ENCODE data around the gene ANO10.
A peak's percentile ranks its signal among the peaks of the same experiment; 100 is the strongest.
"Not testable (repeated sequence)": the region's sequence is repeated elsewhere in the genome, so short reads cannot be mapped to it uniquely, and the experiment has no call there.

ANO10 gene

GRCh38 chr3:43477600-43477999 lies 144.2 kb downstream of the ANO10 start:
- DNase-seq (ENCODE audit: low read depth), result peak; percentile 41

GRCh38 chr3:43473737-43474136 lies 148.1 kb downstream of the ANO10 start:
- DNase-seq (ENCODE audit: low read depth), result no peak

GRCh38 chr3:43473244-43473643 lies 148.6 kb downstream of the ANO10 start:
- no peak for DNase-seq (ENCODE audit: low read depth)

- DNase-seq (ENCODE audit: low read depth), result no peak
Observed at GRCh38 chr3:43468133-43468532, 153.7 kb downstream of the ANO10 start.

- DNase-seq (ENCODE audit: low read depth), result no peak
Observed at GRCh38 chr3:43465109-43465508, 156.7 kb downstream of the ANO10 start.

GRCh38 chr3:43462566-43462965 lies 159.2 kb downstream of the ANO10 start:
- DNase-seq (ENCODE audit: low read depth), result not testable (repeated sequence)

GRCh38 chr3:43461345-43461744 lies 160.5 kb downstream of the ANO10 start:
- no peak for DNase-seq (ENCODE audit: low read depth)

- DNase-seq (ENCODE audit: low read depth), result not testable (repeated sequence)
Observed at GRCh38 chr3:43457038-43457437, 164.8 kb downstream of the ANO10 start.

- no peak for DNase-seq (ENCODE audit: low read depth)
Observed at GRCh38 chr3:43455233-43455632, 166.6 kb downstream of the ANO10 start.

- no peak for DNase-seq (ENCODE audit: low read depth)
Observed at GRCh38 chr3:43453981-43454380, 167.8 kb downstream of the ANO10 start.

GRCh38 chr3:43451670-43452254 lies 170.0 kb downstream of the ANO10 start:
- DNase-seq (ENCODE audit: low read depth), result no peak

- DNase-seq (ENCODE audit: low read depth), result no peak
Observed at GRCh38 chr3:43448098-43448497, 173.7 kb downstream of the ANO10 start.

- DNase-seq (ENCODE audit: low read depth), result no peak
Observed at GRCh38 chr3:43445820-43446219, 176.0 kb downstream of the ANO10 start.

- DNase-seq (ENCODE audit: low read depth), result no peak
Observed at GRCh38 chr3:43442872-43443395, 178.9 kb downstream of the ANO10 start.

GRCh38 chr3:43436507-43437140 lies 185.2 kb downstream of the ANO10 start:
- no peak for DNase-seq (ENCODE audit: low read depth)

GRCh38 chr3:43435706-43436105 lies 186.1 kb downstream of the ANO10 start:
- DNase-seq (ENCODE audit: low read depth), result no peak

- no peak for DNase-seq (ENCODE audit: low read depth)
Observed at GRCh38 chr3:43434431-43434830, 187.4 kb downstream of the ANO10 start.

GRCh38 chr3:43432462-43432861 lies 189.3 kb downstream of the ANO10 start:
- no peak for DNase-seq (ENCODE audit: low read depth)

- DNase-seq (ENCODE audit: low read depth), result no peak
Observed at GRCh38 chr3:43426388-43426787, 195.4 kb downstream of the ANO10 start.

GRCh38 chr3:43425829-43426228 lies 196.0 kb downstream of the ANO10 start:
- DNase-seq (ENCODE audit: low read depth), result no peak

- no peak for DNase-seq (ENCODE audit: low read depth)
Observed at GRCh38 chr3:43423639-43424038, 198.2 kb downstream of the ANO10 start.

GRCh38 chr3:43423142-43423541 lies 198.7 kb downstream of the ANO10 start:
- no peak for DNase-seq (ENCODE audit: low read depth)

- no peak for DNase-seq (ENCODE audit: low read depth)
Observed at GRCh38 chr3:43418601-43419272, 203.1 kb downstream of the ANO10 start.
